Measurements from ENCODE around the gene ZNF768.
"Not testable (repeated sequence)": the region's sequence is repeated elsewhere in the genome, so short reads cannot be mapped to it uniquely, and the experiment has no call there.

The ZNF768 gene

GRCh38 chr16:30555315-30556124 lies 29.2 kb upstream of the ZNF768 start:
- DNase-seq, result no peak

GRCh38 chr16:30554557-30555314 lies 28.4 kb upstream of the ZNF768 start:
- DNase-seq, result no peak

DNA sequence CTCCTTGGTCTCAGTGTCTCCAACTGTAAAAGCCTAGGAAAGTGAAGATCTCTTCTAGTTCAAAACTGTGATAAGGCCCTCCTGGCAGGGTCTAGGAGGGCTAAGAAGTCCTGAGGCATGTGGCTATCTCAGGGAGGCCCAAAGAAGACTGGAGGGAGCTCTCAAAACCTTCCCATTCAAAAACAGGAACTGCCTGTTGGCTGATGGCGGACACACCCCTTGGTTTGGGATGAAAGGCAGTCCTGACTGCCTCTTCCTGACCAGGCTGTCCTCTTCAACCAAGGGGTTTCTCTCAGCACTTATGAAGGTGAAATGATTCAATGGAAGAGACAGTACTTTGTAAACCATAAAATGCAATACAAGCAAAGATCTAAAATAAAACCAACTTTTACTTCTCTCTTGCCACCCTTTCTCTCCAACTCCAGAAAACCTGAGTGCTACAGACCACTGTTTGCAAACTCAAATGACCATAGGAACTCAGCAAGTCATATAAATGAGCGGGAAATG lies 27.1 kb upstream of the ZNF768 start:
- DNase-seq, result no peak

- DNase-seq, result no peak
Measured at GRCh38 chr16:30552956-30553355, 26.6 kb upstream of the ZNF768 start.

GRCh38 chr16:30551781-30552180 lies 25.4 kb upstream of the ZNF768 start:
- DNase-seq, result peak; percentile 68

- no peak for DNase-seq
Measured at GRCh38 chr16:30548416-30549253, 22.3 kb upstream of the ZNF768 start.

GRCh38 chr16:30546115-30546514 lies 19.7 kb upstream of the ZNF768 start:
- no peak for DNase-seq

- DNase-seq, result no peak
Measured at GRCh38 chr16:30543067-30543466, 16.7 kb upstream of the ZNF768 start.

DNA sequence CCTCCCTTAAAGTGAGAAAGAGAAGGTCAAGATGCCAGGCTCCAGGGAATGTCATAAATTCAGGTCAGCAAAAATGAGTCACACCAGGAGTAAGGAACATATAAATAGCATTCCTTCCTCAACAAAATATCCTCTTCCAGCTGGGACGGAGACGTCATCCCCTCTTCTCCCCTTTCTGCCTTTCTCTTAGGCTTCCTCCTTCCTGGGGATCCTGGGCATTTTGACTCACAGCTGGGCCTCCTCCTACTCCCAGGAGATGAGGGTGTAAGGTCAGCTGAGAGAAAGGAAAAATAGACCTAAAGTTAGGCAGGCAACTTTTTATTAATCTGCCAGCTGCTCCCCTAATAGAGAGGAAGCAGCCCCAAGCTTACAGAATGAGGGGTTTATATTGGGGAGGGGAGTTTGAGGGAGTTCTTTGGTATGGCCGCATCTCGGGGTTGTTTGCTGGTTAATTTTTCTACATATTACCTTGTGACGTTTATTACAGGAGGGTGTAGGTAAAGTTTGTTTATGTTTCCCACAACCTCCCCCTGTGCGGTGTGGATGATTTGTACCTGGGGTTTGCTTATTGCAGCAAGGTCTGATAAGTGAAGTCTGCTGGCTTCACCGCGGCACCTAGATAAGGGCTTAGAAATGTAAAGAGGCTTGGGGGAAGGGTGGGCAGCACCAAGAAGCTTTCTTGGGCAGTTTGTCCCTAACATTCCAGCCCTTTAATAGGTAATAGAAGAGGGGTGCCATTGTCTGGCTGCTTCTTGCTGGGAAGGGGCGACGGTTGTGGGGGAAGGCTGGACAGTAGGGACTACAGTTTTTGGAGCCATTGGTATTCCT lies 15.3 kb upstream of the ZNF768 start:
- no peak for DNase-seq

GRCh38 chr16:30540916-30541464 lies 14.6 kb upstream of the ZNF768 start:
- not testable (repeated sequence) for DNase-seq

GRCh38 chr16:30539986-30540526 lies 13.7 kb upstream of the ZNF768 start:
- not testable (repeated sequence) for DNase-seq

DNA sequence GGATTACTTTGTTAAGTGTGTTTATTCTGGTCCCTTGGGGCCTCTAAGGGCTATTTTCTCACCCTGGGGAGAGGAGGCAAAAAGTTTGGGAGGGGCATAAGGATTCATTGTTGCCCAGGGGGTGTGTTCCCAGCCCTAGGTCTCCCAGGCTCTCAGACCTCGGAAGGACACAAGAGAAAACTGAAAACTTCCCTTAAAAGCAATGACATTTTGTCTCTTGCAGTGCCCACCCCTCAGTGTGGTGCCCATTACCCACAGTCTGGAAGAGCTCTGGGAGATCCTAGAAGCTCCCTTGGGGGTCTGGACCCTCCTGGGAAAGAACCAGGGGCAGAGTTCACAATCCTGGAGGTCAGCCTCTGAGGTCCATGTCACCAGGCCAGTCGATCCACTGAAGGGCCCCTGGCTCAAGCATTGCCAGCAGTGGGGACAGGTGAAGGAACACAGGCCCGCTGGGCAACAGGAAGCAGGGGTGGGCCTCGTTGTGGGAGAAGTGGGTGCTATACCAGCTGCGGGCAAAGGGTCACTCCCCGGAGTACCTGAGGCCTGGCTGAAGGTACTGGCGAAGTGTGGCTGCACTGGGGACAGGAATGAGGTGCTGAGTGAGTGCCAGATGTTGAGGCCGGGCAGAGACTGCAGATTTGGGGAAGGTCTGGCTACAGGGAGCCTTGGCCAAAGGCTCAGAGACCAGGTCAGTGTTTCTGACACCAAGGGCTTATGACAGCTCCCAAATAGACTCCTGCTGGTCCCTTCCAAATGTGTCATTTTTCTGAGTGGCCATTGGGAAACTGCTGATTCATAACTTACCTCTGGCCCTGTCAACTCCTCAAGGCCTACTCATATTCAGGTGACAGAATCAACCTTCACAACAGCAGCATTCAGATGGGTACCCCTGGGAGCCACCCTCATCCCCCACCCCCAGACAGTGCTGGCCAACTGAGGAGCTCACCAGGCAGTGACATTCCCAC lies 12.9 kb upstream of the ZNF768 start:
- no peak for DNase-seq

- not testable (repeated sequence) for DNase-seq
Measured at GRCh38 chr16:30536391-30537024, 10.1 kb upstream of the ZNF768 start.

GRCh38 chr16:30535777-30536190 lies 9.4 kb upstream of the ZNF768 start:
- peak; percentile 46 for DNase-seq

GRCh38 chr16:30535106-30535776 lies 8.9 kb upstream of the ZNF768 start:
- peak; percentile 27 for DNase-seq

DNA sequence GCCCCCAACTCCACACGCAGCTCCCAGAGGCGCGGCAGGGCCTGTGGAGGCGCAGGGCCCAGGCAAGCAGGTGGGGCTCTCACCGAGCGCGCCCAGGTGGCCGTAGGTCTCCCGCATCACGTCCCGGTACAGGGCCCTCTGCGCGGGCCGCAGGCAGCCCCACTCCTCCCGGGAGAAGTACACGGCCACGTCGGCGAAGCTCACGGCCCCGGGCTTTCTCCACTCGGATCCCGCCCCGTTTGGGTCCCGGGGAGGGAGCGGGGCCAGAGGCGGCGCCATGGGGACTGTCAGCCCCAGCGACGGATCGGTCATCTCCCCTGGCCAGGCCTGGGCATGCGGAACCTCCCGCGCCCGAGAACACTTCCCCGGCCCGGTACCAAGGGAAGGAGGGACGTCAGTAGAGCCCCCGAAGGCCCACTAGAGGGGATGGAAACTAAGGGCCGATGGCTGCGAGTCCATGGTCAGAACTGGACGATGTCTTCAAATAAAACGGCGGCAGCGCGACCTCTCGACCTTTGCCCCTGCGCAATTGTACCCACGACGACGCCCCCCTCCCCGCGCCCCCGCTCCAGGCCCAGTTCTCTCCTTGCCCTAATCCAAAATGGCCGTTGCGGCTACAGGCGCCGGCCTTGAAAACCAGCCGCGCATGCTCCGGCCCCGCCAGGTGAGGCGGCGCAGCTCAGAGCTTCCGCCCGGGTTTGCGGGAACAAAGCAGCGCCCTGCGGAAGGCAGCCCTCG lies 8.2 kb upstream of the ZNF768 start, which contains the start of gene ZNF747:
ZNF747 (minus strand) TSS at position 491 of the 738 bp plus-strand sequence; CDS start at position 312, 179 bp downstream.
- DNase-seq, result peak; percentile 89

GRCh38 chr16:30533748-30534367 lies 7.5 kb upstream of the ZNF768 start:
- no peak for DNase-seq

- no peak for DNase-seq
Measured at GRCh38 chr16:30533146-30533522, 6.8 kb upstream of the ZNF768 start.

All from activated gamma-delta T cell treated with Interleukin-2 at 50 U/mL for 16 hours (primary cell).